BJ (cell line): ENCODE results near the gene RAI14. TPM values are rescaled to one million over a fixed set of nuclear protein-coding genes. Genes with fewer than 3 reads are reported as not detected.

ENCODE experiments used
- CTCF ChIA-PET: fragments of 350-600 bp; formaldehyde crosslinking; extraction: SDS; loops from one replicate; lab custom pipeline; 2021; ENCODE audit warnings: antibody characterized with exemption, inconsistent platforms; lab: Yijun Ruan, JAX
- POLR2A ChIA-PET: fragments of 300-600 bp; sonication (Branson Sonifier 250); formaldehyde crosslinking; extraction: SDS; loops from one replicate; lab custom pipeline; 2021; ENCODE audit warnings: antibody characterized with exemption; lab: Charles Lee
- DNase-seq: peaks from one replicate; pipeline ENCODE4 v3.0.0-alpha.2; 2011; ENCODE audit warnings: low read depth
- H3K27me3 ChIP-seq: 2 replicates; pipeline ENCODE4 v1.6.0; 2011; ENCODE audit warnings: low read length; ENCODE audit not compliant: control insufficient read depth, insufficient read depth
- H3K36me3 ChIP-seq: 2 replicates; pipeline ENCODE4 v1.5.1; 2011; ENCODE audit warnings: low read length; ENCODE audit not compliant: control insufficient read depth, insufficient read depth
- H3K4me3 ChIP-seq: 2 replicates; pipeline ENCODE4 v1.5.1; 2011; ENCODE audit warnings: low read depth, mild to moderate bottlenecking, control low read depth, low read length
- polyA plus RNA-seq: library from polyadenylated mRNA; depleted of rRNA; stranded (reverse); fragments of >200 nt; gene quantifications from 2 replicates; pipeline ENCODE4 v1.2.3, GENCODE V29; 2011
- TF ChIP-seq, protein P1 (sequence below): IDR thresholded peaks from 2 replicates; pipeline ENCODE4 v1.5.1; 2011; ENCODE audit warnings: low read depth, mild to moderate bottlenecking, control low read depth, inconsistent platforms, low read length, moderate library complexity; ENCODE audit not compliant: insufficient read depth

RAI14 gene
- polyA plus RNA-seq, 1 experiment: 183 TPM

DNA sequence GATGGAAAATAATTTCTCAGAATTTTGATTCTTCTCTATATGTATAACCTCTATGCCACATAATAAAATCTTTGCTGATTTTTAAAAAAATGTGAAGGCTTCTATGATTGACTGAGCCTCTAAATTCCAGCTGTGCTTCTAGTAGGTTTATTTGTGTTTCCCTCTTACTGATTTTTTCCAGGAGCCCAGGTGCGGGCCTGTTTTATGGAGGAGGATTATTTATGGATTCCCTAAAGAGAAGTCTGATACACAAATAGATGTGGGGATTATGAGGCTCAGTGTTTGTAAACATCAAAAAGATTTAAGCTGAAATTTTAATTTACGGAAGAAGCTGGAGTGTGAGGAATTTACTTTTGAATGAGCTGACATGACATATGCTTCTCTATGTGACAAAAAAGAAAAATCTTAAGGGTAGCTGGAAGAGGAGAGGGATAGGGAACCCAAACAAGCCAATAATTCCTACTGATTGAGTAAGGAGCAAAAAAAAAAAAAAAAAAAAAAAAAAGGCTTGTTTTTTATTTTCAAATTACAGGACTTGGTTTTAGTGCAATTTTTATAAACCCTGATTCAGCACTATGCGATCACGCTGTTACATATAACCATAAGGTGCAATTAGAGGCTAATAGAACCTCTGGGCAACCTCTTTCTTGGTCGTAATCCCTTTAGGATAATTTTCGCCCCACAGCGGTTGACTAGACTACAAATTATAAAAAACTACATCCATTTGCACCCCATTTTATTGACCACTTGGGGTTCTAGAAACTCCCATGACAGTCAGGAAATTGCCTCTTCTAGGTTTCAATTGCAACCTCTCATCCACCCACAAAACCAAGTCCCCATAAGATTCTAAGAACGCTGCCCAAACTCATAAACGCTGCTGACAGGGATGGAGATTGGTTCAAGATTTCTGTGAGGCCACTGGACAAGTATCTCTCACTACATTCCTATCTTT lies 44.4 kb upstream of the RAI14 start:
- no peak overlapping the region for H3K4me3 ChIP-seq
- DNase-seq: no peak
- H3K36me3 ChIP-seq: no peaks in the 10 kb centered on the region
- POLR2A ChIA-PET: no interaction called here
- H3K27me3 ChIP-seq: no peaks in the 10 kb centered on the region
- TF ChIP-seq, protein P1, sequence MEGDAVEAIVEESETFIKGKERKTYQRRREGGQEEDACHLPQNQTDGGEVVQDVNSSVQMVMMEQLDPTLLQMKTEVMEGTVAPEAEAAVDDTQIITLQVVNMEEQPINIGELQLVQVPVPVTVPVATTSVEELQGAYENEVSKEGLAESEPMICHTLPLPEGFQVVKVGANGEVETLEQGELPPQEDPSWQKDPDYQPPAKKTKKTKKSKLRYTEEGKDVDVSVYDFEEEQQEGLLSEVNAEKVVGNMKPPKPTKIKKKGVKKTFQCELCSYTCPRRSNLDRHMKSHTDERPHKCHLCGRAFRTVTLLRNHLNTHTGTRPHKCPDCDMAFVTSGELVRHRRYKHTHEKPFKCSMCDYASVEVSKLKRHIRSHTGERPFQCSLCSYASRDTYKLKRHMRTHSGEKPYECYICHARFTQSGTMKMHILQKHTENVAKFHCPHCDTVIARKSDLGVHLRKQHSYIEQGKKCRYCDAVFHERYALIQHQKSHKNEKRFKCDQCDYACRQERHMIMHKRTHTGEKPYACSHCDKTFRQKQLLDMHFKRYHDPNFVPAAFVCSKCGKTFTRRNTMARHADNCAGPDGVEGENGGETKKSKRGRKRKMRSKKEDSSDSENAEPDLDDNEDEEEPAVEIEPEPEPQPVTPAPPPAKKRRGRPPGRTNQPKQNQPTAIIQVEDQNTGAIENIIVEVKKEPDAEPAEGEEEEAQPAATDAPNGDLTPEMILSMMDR: no peak
- CTCF ChIA-PET: interaction anchor here (0.9 kb wide), 1 partner anchor 35 kb away, joined by 3 read pairs; no protein-coding TSS in a partner anchor

DNA sequence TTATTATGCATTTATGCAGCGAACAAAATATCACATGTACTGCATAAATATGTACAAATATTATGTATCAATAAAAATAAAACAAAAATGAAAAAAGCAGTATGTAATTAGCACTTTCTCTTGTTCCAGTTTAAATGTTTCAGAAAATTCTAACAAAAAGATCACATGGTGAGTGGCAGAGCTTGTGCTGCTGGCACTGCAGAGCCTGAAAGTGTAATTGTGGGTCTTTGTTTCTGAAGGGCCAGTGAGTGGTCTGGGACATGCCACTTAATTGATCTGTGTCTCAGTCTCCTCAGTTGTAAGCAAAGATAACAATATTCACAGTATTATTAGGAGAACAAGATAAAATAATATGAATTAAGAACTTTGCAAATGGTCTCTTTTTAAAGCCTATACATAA lies 39.5 kb upstream of the RAI14 start:
- TF ChIP-seq, protein P1: no peak
- CTCF ChIA-PET: interaction anchor here (0.8 to 1.2 kb wide), 4 partner anchors 9 to 281 kb away, joined by 3 read pairs; no protein-coding TSS in a partner anchor
- Histone ChIP-seq H3K36me3 (no peaks in the 10 kb centered on the region), H3K4me3 (no peak overlapping the region), H3K27me3 (no peaks in the 10 kb centered on the region)
- POLR2A ChIA-PET: no interaction called here
- DNase-seq: no peak

DNA sequence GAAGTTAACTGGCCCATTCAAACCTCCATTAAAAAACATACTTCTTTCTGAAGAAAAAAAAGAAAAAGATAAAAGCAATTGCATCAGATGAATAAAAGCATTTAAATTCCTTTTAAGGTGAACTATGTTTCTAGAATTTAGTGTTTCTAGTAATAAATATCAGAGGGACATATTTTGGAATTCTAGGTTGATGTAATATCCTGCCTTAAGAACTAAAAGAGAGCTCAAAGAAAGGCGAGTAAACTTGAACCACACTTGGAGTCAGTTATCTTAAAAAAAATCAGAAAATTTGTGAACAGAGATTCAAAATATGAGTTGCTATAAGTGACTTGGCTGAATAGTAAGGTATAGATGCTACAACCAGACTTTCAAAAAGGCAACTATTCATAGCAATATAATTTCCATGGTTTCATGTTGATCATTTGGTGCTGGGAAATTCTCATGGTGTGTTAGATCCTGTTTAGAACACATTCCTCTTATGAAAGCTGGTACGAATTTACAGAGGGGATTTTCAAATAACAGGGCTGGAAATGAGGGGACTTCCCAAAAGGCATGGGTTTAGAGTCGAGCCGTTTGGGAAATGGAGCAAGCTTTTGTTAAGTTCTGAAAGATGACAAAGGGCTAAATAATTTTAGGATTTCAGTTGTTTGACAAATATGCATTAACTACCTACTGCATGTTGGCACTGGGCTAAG lies 37.6 kb upstream of the RAI14 start:
- CTCF ChIA-PET: interaction anchor here (1.0 kb wide), 3 partner anchors 9 to 34 kb away, joined by 3 to 5 read pairs (median 3); no protein-coding TSS in a partner anchor
- DNase-seq: no peak
- Histone ChIP-seq H3K36me3 (no peaks in the 10 kb centered on the region), H3K27me3 (no peaks in the 10 kb centered on the region), H3K4me3 (no peak overlapping the region)
- POLR2A ChIA-PET: no interaction called here
- TF ChIP-seq, protein P1: no peak

DNA sequence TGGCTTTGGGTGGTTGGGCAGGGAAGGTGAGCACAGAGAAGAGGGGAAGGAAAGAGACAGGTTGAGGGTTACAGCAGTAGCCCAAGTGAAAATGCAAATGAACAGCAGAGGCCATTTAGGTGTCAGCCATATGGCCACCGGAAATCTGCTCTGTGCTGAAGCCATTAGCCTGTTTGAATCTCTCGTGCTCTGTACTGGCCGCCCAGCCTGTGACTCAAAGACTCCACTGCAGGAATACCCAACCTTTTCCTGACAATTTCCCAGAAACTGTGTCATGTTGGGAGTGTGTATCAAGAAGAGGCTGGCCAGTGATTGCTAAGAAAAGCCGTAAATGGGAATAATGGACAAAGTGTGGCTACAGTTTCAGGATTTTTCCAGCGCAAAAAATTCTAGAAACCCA lies 35.9 kb upstream of the RAI14 start:
- ChIA-PET CTCF (interaction anchor here (0.6 kb wide), 1 partner anchor 470 kb away, joined by 3 read pairs; no protein-coding TSS in a partner anchor), POLR2A (no interaction called here)
- Histone ChIP-seq H3K4me3 (no peak overlapping the region), H3K36me3 (no peaks in the 10 kb centered on the region), H3K27me3 (no peaks in the 10 kb centered on the region)
- no peak for DNase-seq
- TF ChIP-seq, protein P1: no peak
